GM19023 (cell line): ENCODE data around the gene ARHGEF28.

ENCODE experiments used
- ATAC-seq: cut with Tn5 transposase; IDR thresholded peaks from one replicate; pipeline ENCODE4 v1.9.1; 2021; ENCODE audit warnings: mild to moderate bottlenecking, moderate library complexity; ENCODE audit not compliant: unreplicated experiment

The ARHGEF28 gene

GRCh38 chr5:73729329-73729728 lies 103.3 kb downstream of the ARHGEF28 start:
- no peak for ATAC-seq

- ATAC-seq, result no peak
Observed at GRCh38 chr5:73732045-73732444, 106.0 kb downstream of the ARHGEF28 start.

GRCh38 chr5:73733219-73733618 lies 107.2 kb downstream of the ARHGEF28 start:
- no peak for ATAC-seq

- no peak for ATAC-seq
Observed at GRCh38 chr5:73735032-73735734, 109.2 kb downstream of the ARHGEF28 start.

- ATAC-seq, result no peak
Observed at GRCh38 chr5:73739650-73740049, 113.7 kb downstream of the ARHGEF28 start.

- no peak for ATAC-seq
Observed at GRCh38 chr5:73740274-73740790, 114.3 kb downstream of the ARHGEF28 start.

GRCh38 chr5:73743161-73743560 lies 117.2 kb downstream of the ARHGEF28 start:
- ATAC-seq, result no peak

- ATAC-seq, result no peak
Observed at GRCh38 chr5:73745836-73746235, 119.8 kb downstream of the ARHGEF28 start.

GRCh38 chr5:73746608-73747007 lies 120.6 kb downstream of the ARHGEF28 start:
- ATAC-seq, result no peak

GRCh38 chr5:73747696-73748380 lies 121.8 kb downstream of the ARHGEF28 start:
- no peak for ATAC-seq

GRCh38 chr5:73748510-73749400 lies 122.8 kb downstream of the ARHGEF28 start:
- no peak for ATAC-seq

GRCh38 chr5:73749485-73750270 lies 123.7 kb downstream of the ARHGEF28 start:
- no peak for ATAC-seq

GRCh38 chr5:73751254-73751914 lies 125.4 kb downstream of the ARHGEF28 start:
- no peak for ATAC-seq

GRCh38 chr5:73754254-73754653 lies 128.3 kb downstream of the ARHGEF28 start:
- ATAC-seq, result no peak

- ATAC-seq, result no peak
Observed at GRCh38 chr5:73757416-73757815, 131.4 kb downstream of the ARHGEF28 start.

GRCh38 chr5:73759771-73760170 lies 133.8 kb downstream of the ARHGEF28 start:
- ATAC-seq, result no peak

GRCh38 chr5:73763300-73764032 lies 137.5 kb downstream of the ARHGEF28 start:
- ATAC-seq, result no peak

- ATAC-seq, result no peak
Observed at GRCh38 chr5:73764586-73764985, 138.6 kb downstream of the ARHGEF28 start.

GRCh38 chr5:73764996-73765395 lies 139.0 kb downstream of the ARHGEF28 start:
- no peak for ATAC-seq
